Neuron (in vitro differentiated cells): Measurements from ENCODE around the gene GFOD2.

Experiments used
- H2AFZ ChIP-seq: one replicate; pipeline ENCODE4 v1.6.1; 2013; ENCODE audit warnings: low read depth, mild to moderate bottlenecking, inconsistent platforms, low read length, moderate library complexity
- H3K27me3 ChIP-seq: one replicate; pipeline ENCODE4 v1.6.1; 2013; ENCODE audit warnings: low read length; ENCODE audit not compliant: insufficient read depth
- H3K36me3 ChIP-seq: one replicate; pipeline ENCODE4 v1.6.1; 2013; ENCODE audit warnings: low read length; ENCODE audit not compliant: insufficient read depth
- H3K4me1 ChIP-seq: one replicate; pipeline ENCODE4 v1.6.1; 2013; ENCODE audit warnings: low read length; ENCODE audit not compliant: insufficient read depth
- H3K4me3 ChIP-seq: 2 replicates; pipeline ENCODE4 v1.5.1; 2013; ENCODE audit warnings: mild to moderate bottlenecking, low read length, moderate library complexity
- H3K9me3 ChIP-seq: one replicate; pipeline ENCODE4 v1.6.1; 2013; ENCODE audit warnings: low read length

The GFOD2 gene

GRCh38 chr16:67750466-67750865 lies 31.4 kb upstream of the GFOD2 start:
- Histone ChIP-seq H2AFZ (no peak overlapping the region), H3K4me1 (peaks cover 11% of the 10 kb centered on the region), H3K27me3 (no peaks in the 10 kb centered on the region), H3K9me3 (no peaks in the 10 kb centered on the region), H3K4me3 (no peak overlapping the region), H3K36me3 (no peaks in the 10 kb centered on the region)

GRCh38 chr16:67749436-67750078 lies 30.4 kb upstream of the GFOD2 start:
- H3K4me1 ChIP-seq = peaks cover 11% of the 10 kb centered on the region
- no peak overlapping the region for H2AFZ ChIP-seq
- no peaks in the 10 kb centered on the region for H3K9me3 ChIP-seq
- no peaks in the 10 kb centered on the region for H3K27me3 ChIP-seq
- H3K4me3 ChIP-seq = no peak overlapping the region
- H3K36me3 ChIP-seq = no peaks in the 10 kb centered on the region

DNA sequence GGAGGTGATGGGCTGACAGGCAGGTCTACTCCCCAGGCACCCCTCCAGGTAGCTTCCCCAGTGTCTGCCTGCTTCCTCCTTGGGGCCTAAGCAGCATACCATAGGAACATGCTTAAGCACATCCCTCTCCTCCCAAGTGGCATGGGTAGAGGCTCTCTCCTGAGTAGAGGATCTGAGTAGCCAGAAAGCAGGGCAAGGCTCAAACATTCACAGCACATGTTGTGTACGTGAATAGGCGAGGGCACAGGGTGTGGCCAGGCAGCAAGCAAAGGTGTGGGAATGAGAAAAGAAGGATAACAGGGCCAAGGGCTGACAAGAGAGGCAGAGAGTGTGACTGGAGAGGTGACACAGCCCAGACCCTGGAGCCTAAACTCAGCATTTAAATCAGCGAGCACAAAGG lies 29.7 kb upstream of the GFOD2 start:
- Histone ChIP-seq H2AFZ (no peak overlapping the region), H3K36me3 (peaks cover 5% of the 10 kb centered on the region), H3K9me3 (no peaks in the 10 kb centered on the region), H3K4me1 (peaks cover 11% of the 10 kb centered on the region), H3K4me3 (no peak overlapping the region), H3K27me3 (no peaks in the 10 kb centered on the region)

GRCh38 chr16:67746846-67747245 lies 27.7 kb upstream of the GFOD2 start:
- peaks cover 11% of the 10 kb centered on the region for H3K4me1 ChIP-seq
- H3K36me3 ChIP-seq = peaks cover 24% of the 10 kb centered on the region
- H2AFZ ChIP-seq = no peak overlapping the region
- H3K4me3 ChIP-seq = no peak overlapping the region
- no peaks in the 10 kb centered on the region for H3K9me3 ChIP-seq
- H3K27me3 ChIP-seq = no peaks in the 10 kb centered on the region

DNA sequence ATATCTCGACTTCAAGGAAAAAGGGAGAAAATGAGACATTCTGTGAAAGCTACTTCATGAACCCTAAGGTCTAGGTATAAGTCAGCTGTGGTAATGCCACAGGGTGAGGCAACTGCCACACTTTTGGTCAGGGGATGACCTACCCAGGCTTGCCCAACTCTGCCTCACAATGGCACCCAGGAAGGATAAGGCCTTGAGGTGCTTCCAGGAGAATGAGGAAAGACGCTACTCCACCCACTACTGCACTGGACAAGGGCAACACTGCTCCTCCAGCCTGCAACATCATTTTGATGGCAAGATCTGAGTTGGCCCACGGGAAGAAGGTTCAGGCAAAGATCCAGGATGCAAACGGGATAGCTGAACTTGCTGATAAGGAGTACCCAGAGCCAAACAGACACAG lies 22.0 kb upstream of the GFOD2 start:
- H3K4me3 ChIP-seq = no peak overlapping the region
- no peaks in the 10 kb centered on the region for H3K4me1 ChIP-seq
- no peak overlapping the region for H2AFZ ChIP-seq
- peaks cover 45% of the 10 kb centered on the region for H3K36me3 ChIP-seq
- H3K9me3 ChIP-seq = peaks cover 6% of the 10 kb centered on the region
- H3K27me3 ChIP-seq = no peaks in the 10 kb centered on the region

DNA sequence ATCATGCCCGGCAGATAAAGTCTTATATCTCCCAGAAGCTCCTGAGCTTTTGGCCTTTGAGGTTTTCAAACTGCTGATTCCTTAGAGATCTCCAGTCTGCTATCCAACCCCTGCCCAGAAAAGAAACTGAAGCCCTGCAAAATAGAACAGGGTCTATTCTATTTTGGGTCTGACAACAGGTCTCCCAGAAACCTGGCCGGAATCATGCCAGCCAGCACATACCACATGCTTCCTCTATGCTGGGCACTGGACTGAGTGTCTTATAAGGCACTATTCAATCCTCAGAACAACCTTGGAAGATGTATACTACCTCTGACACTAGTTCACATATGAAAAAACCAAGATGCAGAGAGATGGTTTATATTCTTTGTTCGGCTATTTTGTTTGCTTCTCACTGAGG lies 21.3 kb upstream of the GFOD2 start:
- no peaks in the 10 kb centered on the region for H3K27me3 ChIP-seq
- H3K9me3 ChIP-seq = peaks cover 6% of the 10 kb centered on the region
- no peak overlapping the region for H3K4me3 ChIP-seq
- H2AFZ ChIP-seq = no peak overlapping the region
- no peaks in the 10 kb centered on the region for H3K4me1 ChIP-seq
- H3K36me3 ChIP-seq = peaks cover 45% of the 10 kb centered on the region

DNA sequence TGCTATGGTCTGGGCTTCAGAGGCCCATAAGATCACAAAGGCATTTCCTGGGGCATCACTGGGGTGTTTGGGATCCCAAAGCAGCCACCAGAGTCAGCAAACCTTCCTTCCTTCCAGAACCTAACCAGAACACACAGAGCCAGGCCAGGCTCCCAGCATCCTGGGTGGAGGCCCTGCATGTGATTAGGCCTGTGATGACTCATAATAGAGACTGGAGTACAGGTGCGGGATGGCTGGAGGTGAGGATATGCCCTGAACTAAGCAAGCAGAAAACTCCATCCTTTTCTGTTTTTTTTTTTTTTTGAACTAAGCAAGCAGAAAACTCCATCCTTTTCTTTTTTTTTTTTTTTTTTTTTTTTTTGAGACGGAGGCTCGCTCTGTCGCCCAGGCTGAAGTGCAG lies 17.7 kb upstream of the GFOD2 start:
- Histone ChIP-seq H3K4me3 (no peak overlapping the region), H2AFZ (no peak overlapping the region), H3K27me3 (no peaks in the 10 kb centered on the region), H3K36me3 (peaks cover 30% of the 10 kb centered on the region), H3K9me3 (peaks cover 6% of the 10 kb centered on the region), H3K4me1 (no peaks in the 10 kb centered on the region)

DNA sequence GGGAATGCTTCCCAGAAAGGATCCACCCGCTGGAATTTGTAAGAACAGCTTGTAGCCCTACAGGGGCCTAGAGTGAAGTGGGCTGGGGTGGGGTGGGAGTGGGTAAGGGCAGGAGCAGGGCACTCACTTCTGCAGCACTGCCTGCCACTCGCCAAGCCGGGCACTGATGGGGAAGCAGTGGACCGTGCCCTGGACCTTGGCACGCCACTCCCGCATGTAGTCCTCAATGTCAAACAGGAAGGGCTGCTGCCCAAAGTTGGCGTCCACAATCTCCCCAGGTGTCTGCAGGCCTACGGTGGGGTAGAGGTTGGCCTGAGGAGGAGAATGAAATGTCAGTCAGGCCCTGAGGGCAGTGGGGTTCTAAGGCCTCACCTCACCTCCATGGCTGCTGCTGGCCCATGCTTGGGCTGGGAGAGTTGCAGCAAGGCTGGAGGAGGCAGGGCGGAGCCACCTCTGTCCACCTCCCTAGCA lies 15.7 kb upstream of the GFOD2 start:
- Histone ChIP-seq H3K4me1 (no peaks in the 10 kb centered on the region), H3K9me3 (no peaks in the 10 kb centered on the region), H3K27me3 (no peaks in the 10 kb centered on the region), H3K36me3 (peaks cover 37% of the 10 kb centered on the region), H3K4me3 (no peak overlapping the region), H2AFZ (no peak overlapping the region)

- Histone ChIP-seq H3K27me3 (no peaks in the 10 kb centered on the region), H3K4me1 (no peaks in the 10 kb centered on the region), H2AFZ (no peak overlapping the region), H3K36me3 (peaks cover 39% of the 10 kb centered on the region), H3K4me3 (no peak overlapping the region), H3K9me3 (no peaks in the 10 kb centered on the region)
Measured at GRCh38 chr16:67733734-67734470, 14.8 kb upstream of the GFOD2 start.

DNA sequence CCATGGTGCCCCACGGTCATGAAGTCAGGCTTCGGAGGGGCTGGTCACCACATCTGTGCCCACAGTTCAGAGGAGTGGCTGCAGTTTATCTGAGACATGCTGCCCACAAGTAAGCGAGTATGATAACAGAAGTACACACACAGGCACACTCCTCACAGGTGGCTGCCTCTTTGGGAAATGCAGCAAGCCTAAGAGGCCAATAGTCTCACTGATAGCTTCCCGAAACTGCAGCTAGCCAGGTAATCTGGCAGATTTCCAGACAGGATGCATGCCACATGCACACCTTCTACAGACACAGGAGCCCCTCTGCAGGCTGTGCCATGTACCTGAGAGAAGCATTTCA lies 12.6 kb upstream of the GFOD2 start:
- no peaks in the 10 kb centered on the region for H3K4me1 ChIP-seq
- H3K36me3 ChIP-seq = peaks cover 58% of the 10 kb centered on the region
- H3K4me3 ChIP-seq = no peak overlapping the region
- no peaks in the 10 kb centered on the region for H3K27me3 ChIP-seq
- no peaks in the 10 kb centered on the region for H3K9me3 ChIP-seq
- H2AFZ ChIP-seq = no peak overlapping the region

GRCh38 chr16:67731071-67731752 lies 12.1 kb upstream of the GFOD2 start:
- Histone ChIP-seq H3K36me3 (peaks cover 63% of the 10 kb centered on the region), H2AFZ (no peak overlapping the region)

DNA sequence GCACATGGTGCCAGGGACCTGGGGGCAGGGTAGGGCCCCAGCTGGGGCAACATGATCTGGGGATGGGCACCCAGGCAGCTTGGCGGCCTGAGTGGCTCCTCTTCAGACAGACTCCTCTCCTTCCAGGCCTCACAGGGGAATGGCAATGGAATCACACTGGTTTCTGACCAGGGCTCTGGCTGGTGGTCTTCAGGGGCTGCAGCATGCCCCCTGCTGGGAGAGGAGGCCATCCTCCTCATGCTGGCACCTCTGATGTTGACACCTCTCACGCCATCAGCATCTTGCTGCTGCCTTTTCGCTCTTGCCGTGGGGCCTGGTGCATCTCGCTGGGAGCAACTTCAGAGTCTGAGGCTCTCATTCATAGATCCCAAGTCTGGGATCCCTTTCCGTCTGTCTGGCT lies 11.2 kb upstream of the GFOD2 start:
- Histone ChIP-seq H3K9me3 (no peaks in the 10 kb centered on the region), H3K4me3 (no peak overlapping the region), H3K27me3 (no peaks in the 10 kb centered on the region), H3K4me1 (no peaks in the 10 kb centered on the region), H2AFZ (no peak overlapping the region), H3K36me3 (peaks cover 70% of the 10 kb centered on the region)

More at GRCh38 chr16:67731071-67731752, 12.1 kb upstream of the GFOD2 start:
- Histone ChIP-seq H3K9me3 (no peaks in the 10 kb centered on the region), H3K4me3 (no peak overlapping the region), H3K4me1 (no peaks in the 10 kb centered on the region), H3K27me3 (no peaks in the 10 kb centered on the region)

- Histone ChIP-seq H3K4me1 (no peaks in the 10 kb centered on the region), H3K27me3 (no peaks in the 10 kb centered on the region), H3K36me3 (peaks cover 75% of the 10 kb centered on the region), H3K4me3 (no peak overlapping the region), H2AFZ (no peak overlapping the region), H3K9me3 (no peaks in the 10 kb centered on the region)
Measured at GRCh38 chr16:67729636-67730248, 10.6 kb upstream of the GFOD2 start.
